Fibroblast of lung (primary cell): ENCODE data around the gene ALDH5A1. TPM values are rescaled to one million over a fixed set of nuclear protein-coding genes. Genes with fewer than 3 reads are reported as not detected.

ENCODE experiments used
- DNase-seq, 2 donors: peaks; one replicate each; pipeline versions ENCODE4 v3.0.0 to v3.0.0-alpha.2; 2010; ENCODE audit warnings: low read depth in 2 of 2
- H2AFZ ChIP-seq: 2 replicates; pipeline ENCODE4 v1.5.1; 2012; ENCODE audit warnings: low read length, control low read depth, inconsistent platforms
- H3K27ac ChIP-seq: 2 replicates; pipeline ENCODE4 v1.5.1; 2011; ENCODE audit warnings: low read length, control low read depth; ENCODE audit not compliant: insufficient read depth
- H3K27me3 ChIP-seq: 2 replicates; pipeline ENCODE4 v1.5.1; 2011; ENCODE audit warnings: mild to moderate bottlenecking, low read length; ENCODE audit not compliant: control insufficient read depth, insufficient read depth
- H3K36me3 ChIP-seq: 2 replicates; pipeline ENCODE4 v1.5.1; 2011; ENCODE audit warnings: low read length; ENCODE audit not compliant: control insufficient read depth, insufficient read depth
- H3K4me1 ChIP-seq: 2 replicates; pipeline ENCODE4 v1.5.1; 2011; ENCODE audit warnings: low read length; ENCODE audit not compliant: control insufficient read depth, insufficient read depth; ENCODE audit errors: extremely low read depth
- H3K4me2 ChIP-seq: 2 replicates; pipeline ENCODE4 v1.5.1; 2011; ENCODE audit warnings: low read length, control low read depth; ENCODE audit not compliant: insufficient read depth; ENCODE audit errors: extremely low read depth
- H3K4me3 ChIP-seq, 4 experiments: fragments of 200-600 bp in 1 of 4; sonication (generic) in 1 of 4; replicated peaks in 1 of 4; 2 replicates each; pipeline ENCODE4 v1.5.1; 2011 to 2016; ENCODE audit warnings: low read length in 4 of 4, low read depth in 3 of 4, mild to moderate bottlenecking in 3 of 4, control low read depth in 2 of 4, inconsistent platforms in 1 of 4, mixed read lengths in 1 of 4; ENCODE audit not compliant: insufficient read depth in 1 of 4; ENCODE audit errors: control extremely low read depth in 1 of 4
- H3K79me2 ChIP-seq: 2 replicates; pipeline ENCODE4 v1.5.1; 2012; ENCODE audit warnings: mild to moderate bottlenecking, low read length, inconsistent platforms; ENCODE audit not compliant: control insufficient read depth, insufficient read depth
- H3K9ac ChIP-seq: 2 replicates; pipeline ENCODE4 v1.5.1; 2011; ENCODE audit warnings: mild to moderate bottlenecking, low read length, control low read depth; ENCODE audit not compliant: insufficient read depth
- H3K9me3 ChIP-seq: 2 replicates; pipeline ENCODE4 v1.5.1; 2012; ENCODE audit warnings: low read depth, low read length; ENCODE audit not compliant: control insufficient read depth, insufficient read depth
- H4K20me1 ChIP-seq: 2 replicates; pipeline ENCODE4 v1.5.1; 2011; ENCODE audit warnings: low read length; ENCODE audit not compliant: control insufficient read depth, insufficient read depth; ENCODE audit errors: extremely low read depth
- EZH2 ChIP-seq: IDR thresholded peaks from 2 replicates; pipeline ENCODE4 v1.5.1; 2012; ENCODE audit warnings: low read length, control low read depth, mild to moderate bottlenecking; ENCODE audit errors: missing control alignments
- polyA plus RNA-seq, 2 donors: library from polyadenylated mRNA; depleted of rRNA in 1 of 2; stranded (reverse) in 1 of 2; unstranded in 1 of 2; fragments of >200 nt; gene quantifications; 2 replicates each; pipeline ENCODE4 v1.2.1, GENCODE V29; 2011 to 2012; ENCODE audit warnings: missing spikeins in 1 of 2
- total RNA-seq: library from RNA; depleted of rRNA; stranded (reverse); fragments of >200 nt; gene quantifications from 2 replicates; pipeline ENCODE4 v1.2.1, GENCODE V29; 2014
- TF ChIP-seq, protein P1 (sequence below), 2 donors: IDR thresholded peaks in 1 of 2; conservative IDR thresholded peaks in 1 of 2; 1 replicate in 1 of 2; 2 replicates in 1 of 2; pipeline ENCODE4 v1.5.1; 2011 to 2012; ENCODE audit warnings: low read length in 2 of 2, control low read depth in 1 of 2, inconsistent platforms in 1 of 2, low read depth in 1 of 2, mild to moderate bottlenecking in 1 of 2

Gene ALDH5A1
- total and polyA plus RNA-seq, 2 donors (not counting 1 experiment from before 2014, with no cell fraction given) = 0.23 to 0.33 TPM

DNA sequence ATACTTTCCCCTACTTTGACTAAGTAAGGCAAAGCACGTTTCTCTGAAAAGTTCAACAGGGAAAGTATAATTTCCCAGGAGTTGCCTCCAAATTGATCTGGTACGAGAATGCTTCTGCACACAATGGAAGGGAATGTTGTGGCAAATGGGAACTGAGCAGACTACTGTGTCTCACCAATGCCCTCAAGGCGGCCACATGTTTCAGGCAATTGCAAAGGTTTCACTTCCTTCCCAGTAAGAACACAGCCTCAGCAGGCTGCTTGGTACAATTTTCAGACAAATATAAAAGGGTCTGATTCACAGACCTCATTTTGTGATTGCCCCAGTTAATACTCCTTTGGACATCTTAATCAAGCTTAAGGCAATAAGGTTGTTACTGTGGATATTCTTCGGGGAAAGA lies 80.0 kb downstream of the ALDH5A1 start:
- H3K79me2 ChIP-seq = no peaks in the 10 kb centered on the region
- TF ChIP-seq EZH2 = no peak
- TF ChIP-seq, protein P1, sequence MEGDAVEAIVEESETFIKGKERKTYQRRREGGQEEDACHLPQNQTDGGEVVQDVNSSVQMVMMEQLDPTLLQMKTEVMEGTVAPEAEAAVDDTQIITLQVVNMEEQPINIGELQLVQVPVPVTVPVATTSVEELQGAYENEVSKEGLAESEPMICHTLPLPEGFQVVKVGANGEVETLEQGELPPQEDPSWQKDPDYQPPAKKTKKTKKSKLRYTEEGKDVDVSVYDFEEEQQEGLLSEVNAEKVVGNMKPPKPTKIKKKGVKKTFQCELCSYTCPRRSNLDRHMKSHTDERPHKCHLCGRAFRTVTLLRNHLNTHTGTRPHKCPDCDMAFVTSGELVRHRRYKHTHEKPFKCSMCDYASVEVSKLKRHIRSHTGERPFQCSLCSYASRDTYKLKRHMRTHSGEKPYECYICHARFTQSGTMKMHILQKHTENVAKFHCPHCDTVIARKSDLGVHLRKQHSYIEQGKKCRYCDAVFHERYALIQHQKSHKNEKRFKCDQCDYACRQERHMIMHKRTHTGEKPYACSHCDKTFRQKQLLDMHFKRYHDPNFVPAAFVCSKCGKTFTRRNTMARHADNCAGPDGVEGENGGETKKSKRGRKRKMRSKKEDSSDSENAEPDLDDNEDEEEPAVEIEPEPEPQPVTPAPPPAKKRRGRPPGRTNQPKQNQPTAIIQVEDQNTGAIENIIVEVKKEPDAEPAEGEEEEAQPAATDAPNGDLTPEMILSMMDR (conservative IDR thresholded peaks at IDR 0.05 in 1 of 2, IDR thresholded peaks at IDR 0.05 in 1 of 2; ENCODE audit: low read depth in 1 of 2, low read length in 2 of 2) = no peak
- DNase-seq = no peak
- H3K4me3 ChIP-seq = no peak overlapping the region
- H3K4me2 ChIP-seq = no peak overlapping the region
- no peak overlapping the region for H2AFZ ChIP-seq
- H3K9ac ChIP-seq = no peak overlapping the region
- no peaks in the 10 kb centered on the region for H3K9me3 ChIP-seq
- H4K20me1 ChIP-seq = no peaks in the 10 kb centered on the region
- no peak overlapping the region for H3K27ac ChIP-seq
- no peaks in the 10 kb centered on the region for H3K4me1 ChIP-seq
- H3K27me3 ChIP-seq = peaks cover 2% of the 10 kb centered on the region
- no peaks in the 10 kb centered on the region for H3K36me3 ChIP-seq

DNA sequence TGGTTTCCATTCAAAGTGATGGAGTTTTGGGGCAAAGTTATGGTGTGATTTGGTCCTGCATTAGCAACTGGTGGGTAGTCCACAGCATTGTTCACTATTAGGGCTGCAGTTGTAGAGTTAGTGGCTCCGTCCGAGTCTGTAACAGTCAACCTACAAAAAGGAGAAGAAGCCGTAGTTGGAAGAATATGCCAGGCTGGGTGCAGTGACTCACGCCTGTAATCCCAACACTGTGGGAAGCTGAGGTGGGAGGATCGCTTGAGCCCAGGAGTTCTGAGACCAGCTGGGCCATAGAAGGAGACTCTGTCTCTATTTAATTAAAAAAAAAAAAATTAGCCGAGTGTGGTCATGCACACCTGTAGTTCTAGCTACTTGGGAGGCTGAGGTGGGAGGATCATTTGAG lies 81.7 kb downstream of the ALDH5A1 start:
- Histone ChIP-seq H3K4me2 (no peak overlapping the region), H3K36me3 (no peaks in the 10 kb centered on the region), H3K27me3 (no peaks in the 10 kb centered on the region), H2AFZ (no peak overlapping the region), H3K79me2 (no peaks in the 10 kb centered on the region), H3K4me3 (no peak overlapping the region), H4K20me1 (no peaks in the 10 kb centered on the region), H3K4me1 (no peaks in the 10 kb centered on the region), H3K27ac (no peak overlapping the region), H3K9ac (no peak overlapping the region), H3K9me3 (no peaks in the 10 kb centered on the region)
- DNase-seq = no peak
- TF ChIP-seq, protein P1 (conservative IDR thresholded peaks at IDR 0.05 in 1 of 2, IDR thresholded peaks at IDR 0.05 in 1 of 2; ENCODE audit: low read depth in 1 of 2, low read length in 2 of 2) = no peak
- no peak for TF ChIP-seq EZH2

DNA sequence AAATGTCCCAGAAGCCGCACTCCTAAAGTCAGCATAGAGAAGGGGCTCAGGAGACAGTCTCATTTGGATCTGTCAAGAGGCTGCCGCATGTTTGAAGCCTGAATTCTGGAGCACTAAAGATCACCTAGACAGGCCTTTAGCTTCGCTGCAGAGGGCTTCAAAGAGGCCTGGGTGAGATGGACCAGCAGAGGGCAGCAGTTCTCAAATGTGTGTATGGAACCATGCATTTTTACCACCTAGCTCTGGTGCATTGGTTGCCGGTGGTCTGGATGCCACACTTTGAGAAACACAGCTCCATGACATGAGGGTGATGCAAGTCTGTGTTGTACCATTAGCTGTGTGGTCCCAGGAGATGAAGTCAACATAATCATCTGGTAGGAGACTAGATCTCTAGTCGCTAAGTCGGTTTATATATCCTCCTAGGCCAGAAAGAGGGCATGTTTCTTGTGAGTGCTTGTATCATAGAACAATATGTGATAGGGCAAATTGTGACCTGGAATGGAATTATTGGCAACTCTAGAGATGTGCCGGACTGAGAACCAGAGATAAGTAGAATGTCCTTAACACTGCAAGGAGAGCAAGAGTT lies 86.4 kb downstream of the ALDH5A1 start:
- Histone ChIP-seq H3K9me3 (no peaks in the 10 kb centered on the region), H3K9ac (no peak overlapping the region), H3K36me3 (no peaks in the 10 kb centered on the region), H3K79me2 (no peaks in the 10 kb centered on the region), H3K4me2 (no peak overlapping the region), H3K27me3 (no peaks in the 10 kb centered on the region), H3K4me3 (no peak overlapping the region), H2AFZ (no peak overlapping the region), H3K27ac (no peak overlapping the region), H3K4me1 (no peaks in the 10 kb centered on the region), H4K20me1 (no peaks in the 10 kb centered on the region)
- DNase-seq = peak; percentile 41 to 64
- TF ChIP-seq EZH2 = no peak
- TF ChIP-seq, protein P1 (conservative IDR thresholded peaks at IDR 0.05 in 1 of 2, IDR thresholded peaks at IDR 0.05 in 1 of 2; ENCODE audit: low read depth in 1 of 2, low read length in 2 of 2) = peak; percentile 80 to 93
